OCI-LY3 (cell line): Measurements from ENCODE around the gene PEX16.

Source experiments
- EZH2phosphoT487 ChIP-seq: fragments of 200-600 bp; shearing (Covaris generic); IDR thresholded peaks from 2 replicates; pipeline ENCODE4 v1.6.1; 2018; ENCODE audit warnings: antibody characterized with exemption, mixed run types, low read depth
- TF ChIP-seq, protein P1 (sequence below): fragments of 200-600, 300-600 bp; sonication (generic); IDR thresholded peaks from 2 replicates; pipeline ENCODE4 v1.5.1; 2014; ENCODE audit warnings: antibody characterized with exemption, low read length, low read depth

DNA sequence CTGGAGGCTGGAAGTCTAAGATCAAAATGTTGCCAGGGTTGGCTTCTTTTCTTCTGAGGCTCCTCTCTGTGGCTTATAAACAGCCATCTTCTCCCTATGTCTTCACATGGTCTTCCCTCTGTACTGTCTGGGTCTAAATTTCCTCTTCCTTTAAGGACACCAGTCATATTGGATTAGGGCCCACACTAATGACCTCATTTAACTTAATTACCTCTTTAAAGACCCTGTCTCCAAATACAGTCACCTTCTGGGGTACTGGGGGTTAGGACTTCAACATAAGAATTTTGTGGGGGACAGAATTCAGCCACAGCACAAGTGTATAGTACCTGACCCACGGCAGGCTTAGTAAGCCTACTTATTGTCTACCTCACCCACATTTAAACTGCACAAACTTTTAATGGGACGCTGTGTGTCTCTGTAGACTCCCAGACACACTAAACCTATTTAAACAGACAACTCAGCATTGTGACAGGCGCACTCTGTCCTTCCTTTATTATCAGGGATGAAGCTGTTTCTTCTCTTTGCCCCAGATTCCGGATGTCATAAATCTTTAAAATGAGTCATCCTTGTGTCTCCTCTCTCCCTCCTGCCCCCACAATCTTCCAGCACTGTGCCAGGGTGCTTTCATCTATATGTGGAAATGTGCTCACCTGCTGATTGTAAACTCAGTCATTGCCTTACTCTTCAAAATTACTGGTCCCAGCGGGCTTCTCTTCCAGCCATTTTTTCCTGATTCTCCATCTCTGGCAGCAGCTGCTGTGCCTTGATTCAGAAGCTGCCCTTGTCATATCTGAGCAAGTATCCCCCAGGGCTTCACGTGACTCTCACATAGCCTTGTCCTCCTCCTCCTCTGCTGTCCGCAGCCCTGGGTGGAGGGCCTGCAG is 37.6 kb downstream of the PEX16 start:
- TF ChIP-seq, protein P1, sequence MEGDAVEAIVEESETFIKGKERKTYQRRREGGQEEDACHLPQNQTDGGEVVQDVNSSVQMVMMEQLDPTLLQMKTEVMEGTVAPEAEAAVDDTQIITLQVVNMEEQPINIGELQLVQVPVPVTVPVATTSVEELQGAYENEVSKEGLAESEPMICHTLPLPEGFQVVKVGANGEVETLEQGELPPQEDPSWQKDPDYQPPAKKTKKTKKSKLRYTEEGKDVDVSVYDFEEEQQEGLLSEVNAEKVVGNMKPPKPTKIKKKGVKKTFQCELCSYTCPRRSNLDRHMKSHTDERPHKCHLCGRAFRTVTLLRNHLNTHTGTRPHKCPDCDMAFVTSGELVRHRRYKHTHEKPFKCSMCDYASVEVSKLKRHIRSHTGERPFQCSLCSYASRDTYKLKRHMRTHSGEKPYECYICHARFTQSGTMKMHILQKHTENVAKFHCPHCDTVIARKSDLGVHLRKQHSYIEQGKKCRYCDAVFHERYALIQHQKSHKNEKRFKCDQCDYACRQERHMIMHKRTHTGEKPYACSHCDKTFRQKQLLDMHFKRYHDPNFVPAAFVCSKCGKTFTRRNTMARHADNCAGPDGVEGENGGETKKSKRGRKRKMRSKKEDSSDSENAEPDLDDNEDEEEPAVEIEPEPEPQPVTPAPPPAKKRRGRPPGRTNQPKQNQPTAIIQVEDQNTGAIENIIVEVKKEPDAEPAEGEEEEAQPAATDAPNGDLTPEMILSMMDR, result no peak
- TF ChIP-seq EZH2phosphoT487, result no peak
